Stimulated activated CD8-positive, alpha-beta memory T cell treated with anti-CD3 and anti-CD28 coated beads, Interleukin-7, amount 100 ng/mL, for 48 hours (primary cell): Measurements from ENCODE around the gene PRKRIP1.
"Not testable (repeated sequence)": the region's sequence is repeated elsewhere in the genome, so short reads cannot be mapped to it uniquely, and the experiment has no call there.

Experiments used
- DNase-seq, 2 donors: peaks; one replicate each; pipeline ENCODE4 v3.0.0-alpha.2; 2020; ENCODE audit warnings: low read depth in 1 of 2; ENCODE audit errors: extremely low read depth in 1 of 2

PRKRIP1 gene

GRCh38 chr7:102474736-102475435, 78.7 kb downstream of the PRKRIP1 start:
- not testable (repeated sequence) for DNase-seq
